Activated T-helper 17 cell treated with anti-CD3 and anti-CD28 coated beads, Interleukin-2, amount 50 U/mL, for 72 hours (primary cell): Measurements from ENCODE around the gene ZNF438. TPM values are rescaled to one million over a fixed set of nuclear protein-coding genes. Genes with fewer than 3 reads are reported as not detected.

Experiments used
- ATAC-seq: fragments of 150-1000 bp; cut with Tn5 transposase; replicated peaks from 2 replicates; pipeline ENCODE4 v1.10.0; 2021; ENCODE audit warnings: mild to moderate bottlenecking, moderate library complexity
- H3K27ac Mint-ChIP-seq: one replicate; pipeline ENCODE4 v1.8.0; 2022; ENCODE audit warnings: mixed read lengths
- H3K27me3 Mint-ChIP-seq: one replicate; pipeline ENCODE4 v1.8.0; 2022; ENCODE audit warnings: mixed read lengths
- H3K36me3 Mint-ChIP-seq: one replicate; pipeline ENCODE4 v1.8.0; 2022; ENCODE audit warnings: low read depth, mild to moderate bottlenecking, mixed read lengths
- H3K4me1 Mint-ChIP-seq: one replicate; pipeline ENCODE4 v1.8.0; 2022; ENCODE audit warnings: mixed read lengths
- H3K4me3 Mint-ChIP-seq: one replicate; pipeline ENCODE4 v1.8.0; 2022; ENCODE audit warnings: mild to moderate bottlenecking, mixed read lengths
- H3K9me3 Mint-ChIP-seq: one replicate; pipeline ENCODE4 v1.8.0; 2022; ENCODE audit warnings: mixed read lengths
- total RNA-seq, 2 donors: library from RNA; stranded (reverse); gene quantifications; one replicate each; pipeline ENCODE4 v1.2.3, GENCODE V29; 2022

ZNF438 gene
- total RNA-seq, 2 donors from 2014 or later: 5.1 to 6.2 TPM

- H3K4me3 Mint-ChIP-seq: peak overlapping the region; percentile 23
- ATAC-seq: no peak
- H3K27ac Mint-ChIP-seq: peak overlapping the region; percentile 65
- H3K4me1 Mint-ChIP-seq: peaks cover 6% of the 10 kb centered on the region
- no peaks in the 10 kb centered on the region for H3K36me3 Mint-ChIP-seq
- H3K27me3 Mint-ChIP-seq: no peaks in the 10 kb centered on the region
- H3K9me3 Mint-ChIP-seq: no peaks in the 10 kb centered on the region
These were observed 134.6 kb downstream of the ZNF438 start for GRCh38 chr10:30897048-30897447.

DNA sequence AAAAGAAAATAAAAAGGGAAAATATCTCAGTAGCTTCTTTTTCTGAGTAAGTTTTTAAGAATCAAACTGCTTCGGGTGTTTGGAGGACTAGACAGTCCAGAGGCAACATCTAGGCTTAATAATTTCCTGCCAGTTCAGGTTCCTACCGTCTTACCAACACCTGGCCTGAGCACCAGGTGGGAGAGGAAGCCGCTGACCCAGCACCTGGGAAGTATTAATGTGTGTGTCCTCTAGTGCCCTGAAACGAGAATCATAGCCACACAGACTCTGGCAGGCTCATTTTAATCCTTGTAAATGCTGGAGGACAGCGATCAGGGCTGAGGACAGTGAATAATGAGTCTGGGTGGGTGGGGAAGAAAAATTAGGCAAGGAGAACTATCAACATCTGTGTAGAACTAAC is 137.4 kb downstream of the ZNF438 start:
- H3K9me3 Mint-ChIP-seq: no peaks in the 10 kb centered on the region
- H3K27ac Mint-ChIP-seq: no peak overlapping the region
- H3K27me3 Mint-ChIP-seq: no peaks in the 10 kb centered on the region
- H3K4me3 Mint-ChIP-seq: no peak overlapping the region
- no peaks in the 10 kb centered on the region for H3K36me3 Mint-ChIP-seq
- no peak for ATAC-seq
- H3K4me1 Mint-ChIP-seq: peaks cover 6% of the 10 kb centered on the region

DNA sequence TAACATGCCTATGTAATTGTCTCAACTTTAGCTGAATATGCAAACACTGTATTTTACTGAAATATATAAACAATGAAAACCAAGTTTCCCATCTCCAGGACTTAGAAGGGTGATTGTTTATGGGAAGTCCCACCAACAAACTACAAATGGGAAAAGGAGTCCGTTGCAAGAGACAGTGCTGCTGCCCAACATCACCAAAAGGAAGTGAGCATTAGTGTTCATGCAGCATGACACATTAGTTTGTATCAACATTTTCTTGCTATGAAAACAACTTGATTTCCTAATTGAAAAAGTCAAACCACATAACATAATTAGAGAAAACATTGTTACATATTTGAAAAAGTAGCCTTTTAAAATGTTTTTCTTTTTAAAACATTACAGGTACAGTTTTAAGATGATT is 138.5 kb downstream of the ZNF438 start:
- peaks cover 6% of the 10 kb centered on the region for H3K4me1 Mint-ChIP-seq
- no peaks in the 10 kb centered on the region for H3K27me3 Mint-ChIP-seq
- no peak for ATAC-seq
- H3K36me3 Mint-ChIP-seq: no peaks in the 10 kb centered on the region
- H3K4me3 Mint-ChIP-seq: no peak overlapping the region
- no peaks in the 10 kb centered on the region for H3K9me3 Mint-ChIP-seq
- no peak overlapping the region for H3K27ac Mint-ChIP-seq

- no peak for ATAC-seq
- no peaks in the 10 kb centered on the region for H3K4me1 Mint-ChIP-seq
- H3K36me3 Mint-ChIP-seq: no peaks in the 10 kb centered on the region
These were observed 143.8 kb downstream of the ZNF438 start for GRCh38 chr10:30887839-30888238.

GRCh38 chr10:30885423-30885822 is 146.2 kb downstream of the ZNF438 start:
- no peak for ATAC-seq
- Mint-ChIP-seq H3K4me1 (no peaks in the 10 kb centered on the region), H3K27ac (no peak overlapping the region), H3K36me3 (no peaks in the 10 kb centered on the region), H3K27me3 (no peaks in the 10 kb centered on the region), H3K9me3 (no peaks in the 10 kb centered on the region), H3K4me3 (no peak overlapping the region)

More at GRCh38 chr10:30887839-30888238, 143.8 kb downstream of the ZNF438 start:
- Mint-ChIP-seq H3K9me3 (no peaks in the 10 kb centered on the region), H3K27me3 (no peaks in the 10 kb centered on the region), H3K4me3 (no peak overlapping the region), H3K27ac (no peak overlapping the region)

- no peak overlapping the region for H3K4me3 Mint-ChIP-seq
- no peaks in the 10 kb centered on the region for H3K36me3 Mint-ChIP-seq
- H3K27me3 Mint-ChIP-seq: no peaks in the 10 kb centered on the region
- H3K4me1 Mint-ChIP-seq: no peaks in the 10 kb centered on the region
- no peak for ATAC-seq
- no peaks in the 10 kb centered on the region for H3K9me3 Mint-ChIP-seq
- H3K27ac Mint-ChIP-seq: no peak overlapping the region
These were observed 147.9 kb downstream of the ZNF438 start for GRCh38 chr10:30883751-30884150.

DNA sequence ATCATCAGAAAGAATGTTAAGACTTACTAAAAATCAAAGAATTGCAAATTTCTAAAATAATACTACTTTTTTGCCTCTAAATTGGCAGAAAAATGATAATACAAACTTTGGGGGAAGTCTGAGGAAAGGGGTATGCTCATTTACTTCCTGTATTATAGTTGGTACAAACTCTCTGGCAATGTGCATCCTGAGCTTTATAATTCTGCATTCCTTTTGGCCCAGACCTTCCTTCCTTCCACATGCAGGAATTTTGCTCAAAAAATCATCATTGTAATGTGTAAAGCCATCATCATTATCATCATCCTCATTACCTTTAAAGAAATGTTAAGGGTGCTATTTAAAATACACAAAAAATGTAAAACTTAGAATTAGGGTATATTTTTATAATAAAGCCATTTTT is 148.5 kb downstream of the ZNF438 start:
- no peak overlapping the region for H3K4me3 Mint-ChIP-seq
- no peak for ATAC-seq
- H3K27me3 Mint-ChIP-seq: no peaks in the 10 kb centered on the region
- no peaks in the 10 kb centered on the region for H3K4me1 Mint-ChIP-seq
- H3K27ac Mint-ChIP-seq: no peak overlapping the region
- no peaks in the 10 kb centered on the region for H3K9me3 Mint-ChIP-seq
- no peaks in the 10 kb centered on the region for H3K36me3 Mint-ChIP-seq

DNA sequence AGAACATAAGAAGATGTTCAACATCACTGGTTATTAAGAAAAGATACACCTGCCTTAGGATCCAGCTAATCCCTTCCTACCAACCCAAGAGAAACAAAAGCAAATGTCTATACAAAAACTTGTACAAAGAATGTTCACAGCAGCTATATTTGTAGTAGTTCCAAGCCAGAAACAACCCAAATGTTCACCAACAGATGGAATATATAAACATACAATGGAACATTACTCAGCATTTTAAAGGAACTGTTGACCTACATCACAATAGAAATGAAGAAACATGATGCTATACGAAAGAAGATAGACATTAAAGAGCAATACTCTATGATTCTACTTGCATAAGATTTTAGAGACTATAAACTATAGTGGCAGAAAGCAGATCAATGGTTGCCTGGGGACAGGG is 149.4 kb downstream of the ZNF438 start:
- Mint-ChIP-seq H3K27ac (no peak overlapping the region), H3K9me3 (no peaks in the 10 kb centered on the region), H3K4me3 (no peak overlapping the region), H3K27me3 (no peaks in the 10 kb centered on the region), H3K36me3 (no peaks in the 10 kb centered on the region), H3K4me1 (no peaks in the 10 kb centered on the region)
- ATAC-seq: no peak

GRCh38 chr10:30878920-30879319 is 152.7 kb downstream of the ZNF438 start:
- H3K27me3 Mint-ChIP-seq: no peaks in the 10 kb centered on the region
- no peak overlapping the region for H3K27ac Mint-ChIP-seq
- H3K4me3 Mint-ChIP-seq: no peak overlapping the region
- ATAC-seq: no peak
- no peaks in the 10 kb centered on the region for H3K4me1 Mint-ChIP-seq
- H3K36me3 Mint-ChIP-seq: no peaks in the 10 kb centered on the region
- no peaks in the 10 kb centered on the region for H3K9me3 Mint-ChIP-seq

DNA sequence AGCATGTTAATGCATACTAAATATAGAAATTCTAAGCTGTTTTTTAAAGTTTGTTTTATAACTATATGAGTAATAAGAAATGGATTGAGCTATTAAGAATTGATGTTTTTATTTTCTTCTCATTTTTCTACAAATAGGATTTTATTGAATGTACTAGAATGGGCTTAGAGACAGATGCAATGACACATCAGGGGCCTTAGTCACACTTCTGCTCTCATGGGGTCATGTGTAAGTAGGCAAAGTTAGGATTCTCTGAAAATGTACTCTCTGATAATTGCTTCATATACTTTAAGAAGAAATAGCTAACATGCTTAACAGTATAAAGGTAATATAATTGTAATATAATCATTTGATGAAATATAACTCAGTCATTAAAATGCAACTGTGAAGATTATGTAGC is 154.6 kb downstream of the ZNF438 start:
- no peak for ATAC-seq
- Mint-ChIP-seq H3K4me1 (no peaks in the 10 kb centered on the region), H3K9me3 (no peaks in the 10 kb centered on the region), H3K36me3 (no peaks in the 10 kb centered on the region), H3K27me3 (no peaks in the 10 kb centered on the region), H3K27ac (no peak overlapping the region), H3K4me3 (no peak overlapping the region)

GRCh38 chr10:30873411-30873810 is 158.3 kb downstream of the ZNF438 start:
- H3K27ac Mint-ChIP-seq: no peak overlapping the region
- H3K9me3 Mint-ChIP-seq: no peaks in the 10 kb centered on the region
- no peaks in the 10 kb centered on the region for H3K27me3 Mint-ChIP-seq
- ATAC-seq: no peak
- H3K36me3 Mint-ChIP-seq: no peaks in the 10 kb centered on the region
- no peak overlapping the region for H3K4me3 Mint-ChIP-seq
- no peaks in the 10 kb centered on the region for H3K4me1 Mint-ChIP-seq

GRCh38 chr10:30870896-30871295 is 160.8 kb downstream of the ZNF438 start:
- Mint-ChIP-seq H3K36me3 (no peaks in the 10 kb centered on the region), H3K4me3 (no peak overlapping the region), H3K27me3 (no peaks in the 10 kb centered on the region), H3K9me3 (no peaks in the 10 kb centered on the region), H3K27ac (no peak overlapping the region), H3K4me1 (no peaks in the 10 kb centered on the region)
- no peak for ATAC-seq

- no peaks in the 10 kb centered on the region for H3K4me1 Mint-ChIP-seq
- H3K9me3 Mint-ChIP-seq: no peaks in the 10 kb centered on the region
- no peaks in the 10 kb centered on the region for H3K36me3 Mint-ChIP-seq
- H3K4me3 Mint-ChIP-seq: no peak overlapping the region
- no peak overlapping the region for H3K27ac Mint-ChIP-seq
- H3K27me3 Mint-ChIP-seq: no peaks in the 10 kb centered on the region
- no peak for ATAC-seq
These were observed 162.1 kb downstream of the ZNF438 start for GRCh38 chr10:30869566-30869965.

GRCh38 chr10:30868611-30869010 is 163.1 kb downstream of the ZNF438 start:
- H3K36me3 Mint-ChIP-seq: no peaks in the 10 kb centered on the region
- no peak overlapping the region for H3K27ac Mint-ChIP-seq
- H3K27me3 Mint-ChIP-seq: no peaks in the 10 kb centered on the region
- ATAC-seq: no peak
- H3K4me3 Mint-ChIP-seq: no peak overlapping the region
- H3K4me1 Mint-ChIP-seq: no peaks in the 10 kb centered on the region
- H3K9me3 Mint-ChIP-seq: no peaks in the 10 kb centered on the region

DNA sequence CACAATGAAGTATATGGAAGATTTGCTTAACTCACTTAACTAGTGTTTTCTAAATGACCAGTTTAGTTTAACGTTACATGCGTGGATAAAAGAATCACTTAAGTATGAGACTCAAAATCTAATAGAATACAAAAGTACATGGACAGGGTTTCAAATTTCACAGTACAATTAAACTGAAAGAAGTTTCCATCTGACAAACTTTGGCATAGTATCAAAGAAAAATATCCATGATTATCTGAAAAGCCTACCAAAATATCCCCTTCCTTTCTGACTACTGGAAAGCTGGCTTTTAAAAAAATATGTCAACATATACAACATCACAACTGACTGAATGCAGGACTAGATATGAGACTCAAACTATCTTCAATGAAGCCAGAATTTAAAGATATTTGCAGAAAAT is 164.8 kb downstream of the ZNF438 start:
- Mint-ChIP-seq H3K4me3 (no peak overlapping the region), H3K27ac (no peak overlapping the region), H3K27me3 (no peaks in the 10 kb centered on the region), H3K36me3 (no peaks in the 10 kb centered on the region), H3K4me1 (no peaks in the 10 kb centered on the region), H3K9me3 (no peaks in the 10 kb centered on the region)
- ATAC-seq: no peak

DNA sequence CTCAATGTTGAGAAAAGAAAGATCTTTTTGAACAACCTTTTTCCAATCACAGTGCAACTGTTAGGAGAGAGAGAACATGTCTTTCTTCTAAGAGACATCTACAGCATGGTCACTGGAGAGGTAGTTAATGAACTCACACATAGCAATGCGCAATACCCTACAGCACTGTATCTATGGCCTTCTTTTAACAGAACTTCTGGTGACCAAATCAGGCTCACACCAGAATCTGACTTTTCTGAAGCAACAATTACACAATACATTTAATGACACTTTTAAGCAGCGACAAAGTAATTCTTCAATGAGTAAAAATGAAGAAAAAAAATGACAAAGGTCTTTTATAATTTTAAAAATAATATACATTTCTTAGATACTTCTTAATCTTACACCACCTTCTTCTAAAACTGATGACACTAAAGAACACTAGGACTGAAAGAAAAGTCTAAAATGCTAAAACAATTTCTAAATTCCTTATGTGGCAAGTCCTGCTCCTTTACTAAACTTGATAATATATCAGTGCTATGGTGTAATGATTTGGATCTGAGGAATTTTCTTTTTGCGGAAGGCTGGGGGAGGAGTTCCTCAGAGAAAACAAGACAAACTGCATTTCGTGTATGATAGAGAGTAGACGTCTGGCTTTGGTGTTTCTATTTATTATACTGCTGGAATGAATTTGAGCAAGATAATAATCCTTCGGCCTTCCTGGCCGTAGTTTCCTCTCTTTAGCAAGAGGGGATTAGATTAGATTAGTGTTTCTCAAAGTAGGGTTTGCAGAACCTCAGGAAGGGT is 166.3 kb downstream of the ZNF438 start:
- Mint-ChIP-seq H3K36me3 (no peaks in the 10 kb centered on the region), H3K27ac (no peak overlapping the region), H3K4me3 (no peak overlapping the region), H3K9me3 (no peaks in the 10 kb centered on the region), H3K4me1 (no peaks in the 10 kb centered on the region), H3K27me3 (no peaks in the 10 kb centered on the region)
- no peak for ATAC-seq
